ENCODE results near the gene KCNK16. TPM values are rescaled to one million over a fixed set of nuclear protein-coding genes. Genes with fewer than 3 reads are reported as not detected.

Gene KCNK16
- total and polyA plus RNA-seq, 2 of the 8 experiments (the other 6 are each of a cell fraction or from before 2014, with no cell fraction given) = not detected

- TF ChIP-seq CTCF (IDR thresholded peaks at IDR 0.05; ENCODE audit: control extremely low read depth in 1 of 3, insufficient read depth in 1 of 3, low read depth in 1 of 3, low read length in 3 of 3) (no peak), SAP30 (IDR thresholded peaks at IDR 0.05; ENCODE audit: insufficient read depth, insufficient replicate concordance, low read length) (no peak), BCL11A (IDR thresholded peaks at IDR 0.05; ENCODE audit: low read depth in 2 of 2, low read length in 2 of 2) (no peak), SP2 (IDR thresholded peaks at IDR 0.05; ENCODE audit: low read length) (no peak), POU5F1 (IDR thresholded peaks at IDR 0.05; ENCODE audit: low read depth, low read length) (no peak), SUZ12 (IDR thresholded peaks at IDR 0.05; ENCODE audit: low read length) (no peak), CEBPB (IDR thresholded peaks at IDR 0.05; ENCODE audit: low read depth, low read length) (no peak)
Measured at GRCh38 chr6:39274471-39274870, 48.0 kb downstream of the KCNK16 start (continued).
